HG02973 (cell line): ENCODE data around the gene C3orf22.
"Not testable (repeated sequence)": the region's sequence is repeated elsewhere in the genome, so short reads cannot be mapped to it uniquely, and the experiment has no call there.

ENCODE experiments used
- ATAC-seq: cut with Tn5 transposase; IDR thresholded peaks from one replicate; pipeline ENCODE4 v1.9.1; 2021; ENCODE audit warnings: moderate library complexity; ENCODE audit not compliant: unreplicated experiment

Gene C3orf22

DNA sequence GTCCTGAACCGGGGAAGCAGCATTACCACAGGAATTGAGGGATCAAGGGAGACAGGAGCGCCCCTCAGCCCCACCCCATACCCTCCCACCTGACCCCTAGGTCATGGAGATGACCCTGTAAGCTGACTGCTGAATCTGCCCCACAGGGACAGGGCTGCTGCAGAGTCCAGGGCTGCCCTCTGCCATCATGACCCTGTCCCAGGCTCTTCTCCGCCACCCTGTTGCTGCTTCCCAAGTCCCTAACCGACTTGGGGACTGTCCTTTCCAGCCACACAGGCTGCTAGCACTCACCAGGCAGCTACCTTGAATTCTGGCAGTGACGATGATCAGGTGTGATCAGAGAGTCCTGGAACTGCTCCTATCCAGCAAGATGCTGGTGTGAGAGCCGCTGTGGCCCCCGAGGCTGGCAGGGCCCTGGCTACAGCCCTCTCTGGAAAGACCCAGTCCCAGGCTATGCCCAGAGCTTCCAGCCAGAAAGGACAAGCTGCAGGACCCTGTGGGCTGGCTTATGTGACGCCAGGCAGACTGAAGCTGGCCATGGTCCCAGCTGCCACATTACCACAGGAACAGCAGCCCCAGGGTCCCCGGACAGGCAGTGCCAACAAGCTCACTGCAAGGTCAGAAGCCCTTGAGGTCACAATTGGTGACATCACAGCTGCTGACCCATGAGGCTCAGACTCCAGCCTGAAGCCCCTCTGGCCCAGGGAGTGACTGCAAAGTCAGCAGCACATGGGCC lies at the start of gene C3orf22:
Gene C3orf22, minus strand, starts transcription at position 597 of the 736 bp plus-strand sequence. CDS start 5,542 bp downstream, outside the sequence.
- ATAC-seq: no peak

GRCh38 chr3:126607214-126607908 lies 48.6 kb upstream of the C3orf22 start:
- no peak for ATAC-seq

- ATAC-seq: no peak
Observed at GRCh38 chr3:126606001-126606400, 47.3 kb upstream of the C3orf22 start.

DNA sequence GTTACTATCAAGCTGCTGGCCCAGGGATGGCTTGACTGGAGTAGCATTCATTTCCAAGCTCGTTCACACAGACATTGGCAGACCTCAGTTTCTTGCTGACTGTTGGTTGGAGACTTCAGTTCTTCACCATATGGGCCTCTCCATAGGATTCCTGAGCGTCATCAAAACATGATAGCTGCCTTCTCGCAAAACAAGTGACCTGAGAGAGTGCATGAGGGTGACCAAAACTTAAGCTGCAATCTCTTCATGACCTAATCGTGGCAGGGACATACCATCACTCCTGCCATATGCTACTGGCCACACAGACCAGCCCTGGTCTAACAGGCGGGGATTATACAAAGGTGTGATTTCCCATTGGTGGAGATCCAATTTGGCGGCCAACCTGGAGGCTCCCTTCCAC lies 46.0 kb upstream of the C3orf22 start:
- ATAC-seq: no peak

DNA sequence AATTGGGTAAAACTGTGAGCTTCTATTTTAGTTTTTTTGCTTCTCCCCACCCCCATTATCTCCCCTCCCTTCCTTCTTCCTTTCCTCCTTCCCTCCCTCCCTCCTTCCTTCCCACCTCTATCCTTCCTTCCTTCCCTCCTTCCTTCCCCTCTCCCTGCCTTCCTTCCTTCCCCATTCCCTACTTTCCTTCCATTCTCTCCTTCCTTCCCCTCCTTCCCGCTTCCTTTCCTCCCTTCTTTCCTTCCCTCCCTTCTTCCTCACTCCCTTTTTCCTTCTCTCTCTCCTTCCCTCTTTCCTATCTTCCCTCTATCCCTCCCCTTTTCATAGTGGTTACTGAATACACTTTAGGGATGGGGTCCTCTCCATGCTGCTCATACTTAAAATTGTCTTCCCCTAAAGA lies 40.4 kb upstream of the C3orf22 start:
- ATAC-seq: no peak

DNA sequence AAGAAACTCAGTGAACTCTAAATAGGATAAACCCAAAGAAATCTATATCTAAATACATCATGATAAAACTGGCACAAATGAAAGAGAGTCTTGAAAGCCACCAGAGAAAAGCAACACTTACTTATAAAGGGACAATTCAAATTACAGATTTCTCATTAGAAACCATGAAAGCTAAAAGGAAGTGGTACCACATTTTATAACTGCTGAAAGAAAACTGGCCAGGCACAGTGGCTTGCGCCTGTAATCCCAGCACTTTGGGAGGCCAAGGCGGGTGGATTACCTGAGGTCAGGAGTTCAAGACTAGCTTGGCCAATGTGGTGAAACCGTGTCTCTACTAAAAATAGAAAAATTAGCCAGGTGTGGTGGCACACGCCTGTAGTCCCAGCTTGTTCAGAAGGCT lies 36.7 kb upstream of the C3orf22 start:
- ATAC-seq: not testable (repeated sequence)

DNA sequence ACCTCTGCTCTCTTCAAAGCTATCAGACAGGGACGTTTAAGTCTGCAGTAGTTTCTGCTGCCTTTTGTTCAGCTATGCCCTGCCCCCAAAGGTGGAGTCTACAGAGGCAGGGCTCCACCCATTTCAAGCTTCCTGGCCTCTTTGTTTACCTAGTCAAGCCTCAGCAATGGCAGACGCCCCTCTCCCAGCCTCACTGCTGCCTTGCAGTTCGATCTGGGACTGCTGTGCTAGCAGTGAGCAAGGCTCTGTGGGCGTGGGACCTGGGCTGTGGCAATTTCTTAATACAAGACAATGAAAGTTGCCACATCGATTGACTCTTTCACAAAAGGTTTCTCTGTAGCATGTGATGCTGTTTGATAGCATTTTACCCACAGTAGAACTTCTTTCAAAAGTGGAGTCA lies 32.8 kb upstream of the C3orf22 start:
- not testable (repeated sequence) for ATAC-seq

- ATAC-seq: no peak
Observed at GRCh38 chr3:126582311-126582710, 23.6 kb upstream of the C3orf22 start.

- no peak for ATAC-seq
Observed at GRCh38 chr3:126581569-126581968, 22.8 kb upstream of the C3orf22 start.

DNA sequence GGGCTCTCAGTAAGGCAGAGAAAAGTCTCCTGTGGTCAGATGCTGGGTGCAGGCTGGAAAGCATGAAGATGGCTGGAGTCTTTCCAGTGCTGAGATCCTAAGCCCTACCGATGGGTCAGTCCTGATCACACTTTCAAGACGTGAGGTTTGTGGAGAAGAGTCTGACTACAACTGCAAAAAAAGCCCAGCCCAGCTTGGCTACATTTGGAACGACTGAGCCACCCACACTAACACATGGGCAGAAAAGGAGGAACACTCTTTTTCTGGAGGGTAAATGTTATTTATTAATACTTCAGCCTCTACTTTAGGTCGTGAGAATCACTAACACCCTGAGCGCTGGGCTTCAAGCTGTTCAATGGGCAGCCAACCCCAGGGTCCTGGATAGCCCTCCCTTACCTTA lies 22.0 kb upstream of the C3orf22 start:
- no peak for ATAC-seq

- no peak for ATAC-seq
Observed at GRCh38 chr3:126578702-126579101, 20.0 kb upstream of the C3orf22 start.

- ATAC-seq: no peak
Observed at GRCh38 chr3:126577261-126577660, 18.5 kb upstream of the C3orf22 start.

DNA sequence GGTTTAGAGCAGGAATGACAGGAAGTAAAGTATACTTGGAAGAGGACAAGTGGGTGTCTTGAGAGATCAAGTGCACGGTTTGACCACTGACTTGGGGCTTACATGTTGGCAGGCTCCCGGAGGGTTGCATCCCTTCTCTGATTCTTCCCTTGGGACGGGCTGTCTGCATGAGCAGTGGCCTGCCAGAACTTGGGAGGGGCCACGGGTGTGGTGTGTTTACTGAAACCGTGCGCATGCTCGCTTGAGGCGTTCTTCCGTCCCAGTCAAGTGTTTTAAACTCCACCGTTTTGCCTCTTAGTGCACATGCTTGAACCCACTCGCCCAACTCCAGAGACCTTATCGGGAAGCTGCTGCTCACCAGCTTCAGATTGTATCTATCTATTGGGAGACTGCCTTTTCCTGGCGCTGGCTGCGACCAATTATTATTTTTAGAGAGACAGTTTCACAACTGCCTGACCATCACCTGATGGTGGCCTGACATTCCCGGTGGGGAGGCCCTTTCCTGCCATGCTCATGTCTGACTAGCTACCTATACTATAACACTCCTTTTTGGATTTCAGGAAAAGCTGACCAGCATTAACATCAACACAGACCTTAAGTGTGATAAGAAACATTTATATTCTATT lies 14.9 kb upstream of the C3orf22 start:
- ATAC-seq: no peak

DNA sequence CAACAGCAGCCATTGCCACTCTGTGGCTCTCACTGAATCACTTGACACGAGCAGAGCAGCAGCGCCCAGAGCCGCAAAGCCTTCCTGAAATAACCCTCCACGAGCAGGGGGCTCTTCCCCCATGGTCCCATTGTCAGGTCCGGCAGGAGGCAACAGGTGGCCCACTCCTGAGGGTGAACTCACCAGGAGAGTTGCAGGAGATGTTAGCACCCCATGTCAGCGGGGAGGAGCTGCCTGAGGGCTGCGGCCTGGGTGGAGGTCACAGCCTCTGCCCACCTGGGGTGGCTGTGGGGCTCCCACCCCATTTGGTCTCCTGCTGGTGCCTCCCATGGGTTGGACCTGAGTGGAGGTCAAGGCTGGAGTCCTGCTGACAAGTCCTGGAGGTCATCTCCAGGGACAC lies 12.3 kb upstream of the C3orf22 start:
- no peak for ATAC-seq

DNA sequence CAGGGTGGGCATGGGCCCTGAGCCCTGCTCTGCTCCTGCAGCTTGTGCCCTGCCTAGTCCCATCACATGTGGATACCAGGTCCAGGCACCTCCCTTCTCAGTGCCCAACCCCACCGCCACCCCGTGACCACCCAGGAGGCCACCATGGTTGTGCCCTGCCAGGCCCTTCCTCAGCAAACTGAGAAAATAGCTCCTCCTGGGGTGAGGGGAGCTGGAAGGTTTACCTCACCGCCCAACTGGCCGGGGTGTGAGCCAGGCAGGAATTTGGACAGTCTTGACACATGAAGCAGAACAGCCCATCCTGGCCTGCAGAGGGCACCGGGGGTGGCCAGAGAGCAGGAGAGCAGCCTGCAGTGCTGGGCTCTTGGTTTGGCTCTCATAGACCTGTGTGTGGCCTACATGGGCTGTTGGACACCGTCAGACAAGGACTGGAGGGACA lies 11.4 kb upstream of the C3orf22 start:
- no peak for ATAC-seq

- ATAC-seq: no peak
Observed at GRCh38 chr3:126569390-126569975, 10.8 kb upstream of the C3orf22 start.

DNA sequence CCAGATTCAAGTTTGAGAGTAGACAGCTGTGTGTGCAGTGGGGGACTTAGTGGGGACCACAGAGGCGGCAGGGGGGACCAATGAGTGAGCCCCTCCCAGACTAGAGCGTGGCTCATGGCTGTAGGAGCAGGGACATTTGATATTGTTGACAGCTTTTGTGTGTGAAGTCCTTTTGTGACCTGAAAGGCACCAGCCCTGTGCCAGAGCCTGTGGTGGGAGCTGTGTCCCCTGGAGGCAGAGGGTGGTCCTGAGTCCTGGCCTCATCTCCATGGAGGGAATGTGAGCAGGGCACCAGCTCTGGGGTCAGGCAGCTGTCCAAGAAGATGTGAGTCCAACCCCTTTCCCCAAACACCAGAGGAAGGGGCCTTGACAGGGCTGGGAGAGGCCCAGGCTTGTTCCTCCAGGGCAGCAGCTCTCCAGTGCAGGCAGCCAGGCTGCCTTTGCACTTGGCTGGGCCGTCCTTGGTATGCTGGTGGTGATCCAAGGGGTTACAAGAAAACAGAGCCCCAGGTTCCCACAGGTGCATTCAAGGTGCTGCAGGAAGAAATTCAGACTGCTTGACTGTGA lies 10.1 kb upstream of the C3orf22 start:
- ATAC-seq: no peak

- ATAC-seq: no peak
Observed at GRCh38 chr3:126567696-126568438, 9.1 kb upstream of the C3orf22 start.

DNA sequence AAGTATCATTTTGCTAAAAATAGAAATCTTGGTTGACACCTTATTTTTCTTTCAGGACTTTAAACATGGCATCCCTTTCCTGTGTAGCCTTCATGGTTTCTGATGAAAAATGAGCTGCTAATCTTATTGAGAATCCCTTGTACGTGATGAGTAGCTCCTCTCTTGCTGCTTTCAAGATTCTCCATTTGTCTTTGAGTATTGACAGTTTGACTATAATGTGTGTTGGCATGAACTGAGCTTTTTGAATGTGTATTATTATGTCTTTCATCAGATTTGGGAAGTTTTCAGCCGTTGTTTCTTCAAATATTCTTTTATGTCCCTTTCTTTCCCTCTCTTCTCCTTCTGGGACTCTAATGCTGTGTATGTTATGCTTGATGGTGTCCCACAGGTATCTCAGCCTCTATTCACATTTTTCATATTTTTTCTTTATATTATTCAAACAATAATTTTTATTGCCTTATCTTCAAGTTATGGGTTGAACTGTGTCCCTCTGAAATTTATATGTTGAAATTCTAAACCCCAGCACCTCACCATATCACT lies 4.1 kb upstream of the C3orf22 start:
- ATAC-seq: no peak

- ATAC-seq: no peak
Observed at GRCh38 chr3:126557761-126558160, 971 bp downstream of the C3orf22 start.
